Uterus (tissue), 2 donors: Measurements from ENCODE around the gene APOL1.
"Not testable (repeated sequence)": the region's sequence is repeated elsewhere in the genome, so short reads cannot be mapped to it uniquely, and the experiment has no call there.

Source experiments
- CTCF ChIP-seq, 4 experiments: fragments of 200-600 bp in 2 of 4; fragments of 450-650 bp in 2 of 4; sonication (generic) in 2 of 4; IDR thresholded peaks; one replicate each; pipeline ENCODE4 v1.5.1; 2016 to 2019; ENCODE audit warnings: antibody characterized with exemption in 4 of 4, mild to moderate bottlenecking in 2 of 4, moderate library complexity in 1 of 4
- POLR2A ChIP-seq, 2 donors: fragments of 450-650 bp; IDR thresholded peaks; one replicate each; pipeline ENCODE4 v1.6.1; 2016; ENCODE audit warnings: antibody characterized with exemption in 2 of 2, mild to moderate bottlenecking in 1 of 2, moderate library complexity in 1 of 2

- TF ChIP-seq CTCF, POLR2A (IDR thresholded peaks at IDR 0.05): not testable (repeated sequence)
Observed at GRCh38 chr22:36250292-36250960, 2.5 kb upstream of the APOL1 start.
